Measurements from ENCODE around the gene LINGO3.

LINGO3 gene

GRCh38 chr19:2305452-2306280 is 2.3 kb downstream of the LINGO3 start:
- Histone ChIP-seq H3K9ac (peak overlapping the region in 5 of 11 experiments; percentile 1 to 37 (median 18); a peak in 4 of 22 replicates), H3K36me3 (0 out of 22 replicates have a peak, but pooled peaks cover 0 to 10% (median 0%) of the 10 kb centered on the region in 11 experiments), H4K20me1 (peaks cover 0 to 93% (median 64%) of the 10 kb centered on the region in 11 experiments; a peak in 19 of 22 replicates), H3K27me3 (peaks cover 76 to 100% (median 89%) of the 10 kb centered on the region in 11 experiments), H3K4me2 (peak overlapping the region in 9 of 11 experiments; percentile 39 to 73 (median 68); a peak in 18 of 22 replicates), H3K27ac (no peak overlapping the region), H3K4me3 (no peak overlapping the region), H3K4me1 (peaks cover 21 to 92% (median 78%) of the 10 kb centered on the region in 10 experiments), H3K9me3 (replicated peaks in 1 of 11) (peaks cover 0 to 4% (median 0%) of the 10 kb centered on the region in 11 experiments; a peak in 1 of 22 replicates)
- TF ChIP-seq Cebpa-rat (IDR thresholded peaks at IDR 0.05): no peak

GRCh38 chr19:2303211-2303798 is 4.6 kb downstream of the LINGO3 start:
- Histone ChIP-seq H3K9me3 (replicated peaks in 1 of 11) (peaks cover 0 to 4% (median 0%) of the 10 kb centered on the region in 11 experiments; a peak in 1 of 22 replicates), H3K4me2 (peak overlapping the region; percentile 76 to 90 (median 86)), H3K4me3 (no peak overlapping the region; a peak in 1 of 20 replicates), H4K20me1 (peaks cover 0 to 92% (median 82%) of the 10 kb centered on the region in 11 experiments; a peak in 19 of 22 replicates), H3K4me1 (peaks cover 29 to 93% (median 81%) of the 10 kb centered on the region in 10 experiments), H3K36me3 (0 out of 22 replicates have a peak, but pooled peaks cover 0 to 10% (median 0%) of the 10 kb centered on the region in 11 experiments), H3K27me3 (peaks cover 63 to 88% (median 68%) of the 10 kb centered on the region in 11 experiments), H3K27ac (no peak overlapping the region), H3K9ac (peak overlapping the region in 4 of 11 experiments; percentile 14 to 26 (median 16); a peak in 6 of 22 replicates)
- TF ChIP-seq Cebpa-rat (IDR thresholded peaks at IDR 0.05): no peak

GRCh38 chr19:2302319-2303210 is 5.4 kb downstream of the LINGO3 start:
- Histone ChIP-seq H3K36me3 (peaks cover 0 to 10% (median 0%) of the 10 kb centered on the region in 11 experiments; a peak in 1 of 22 replicates), H3K4me2 (peak overlapping the region; percentile 76 to 90 (median 86)), H3K27me3 (peaks cover 56 to 80% (median 61%) of the 10 kb centered on the region in 11 experiments), H3K9ac (peak overlapping the region in 7 of 11 experiments; percentile 14 to 45 (median 24); a peak in 9 of 22 replicates), H3K27ac (0 out of 22 replicates have a peak overlapping the region, but pooled peaks of 2 of the 11 experiments have one; percentile 2 to 9), H3K9me3 (replicated peaks in 1 of 11) (peaks cover 0 to 4% (median 0%) of the 10 kb centered on the region in 11 experiments; a peak in 1 of 22 replicates), H4K20me1 (peaks cover 0 to 94% (median 86%) of the 10 kb centered on the region in 11 experiments; a peak in 19 of 22 replicates), H3K4me1 (peaks cover 29 to 95% (median 83%) of the 10 kb centered on the region in 10 experiments), H3K4me3 (peak overlapping the region in 6 of 10 experiments; percentile 2 to 47 (median 18); a peak in 8 of 20 replicates)
- no peak for TF ChIP-seq Cebpa-rat (IDR thresholded peaks at IDR 0.05)

GRCh38 chr19:2300533-2300932 is 7.4 kb downstream of the LINGO3 start:
- Histone ChIP-seq H4K20me1 (peaks cover 0 to 92% (median 78%) of the 10 kb centered on the region in 11 experiments; a peak in 19 of 22 replicates), H3K4me3 (no peak overlapping the region), H3K36me3 (peaks cover 0 to 20% (median 8%) of the 10 kb centered on the region in 11 experiments; a peak in 12 of 22 replicates), H3K9ac (peak overlapping the region in 2 of 11 experiments; percentile 9 to 19; a peak in 1 of 22 replicates), H3K27me3 (peaks cover 36 to 60% (median 41%) of the 10 kb centered on the region in 11 experiments), H3K4me2 (peak overlapping the region in 10 of 11 experiments; percentile 33 to 87 (median 80); a peak in 21 of 22 replicates), H3K9me3 (replicated peaks in 1 of 11) (peaks cover 0 to 4% (median 0%) of the 10 kb centered on the region in 11 experiments; a peak in 1 of 22 replicates), H3K4me1 (peaks cover 33 to 93% (median 85%) of the 10 kb centered on the region in 10 experiments), H3K27ac (0 out of 22 replicates have a peak overlapping the region, but pooled peaks of 2 of the 11 experiments have one; percentile 7 to 11)
- TF ChIP-seq Cebpa-rat (IDR thresholded peaks at IDR 0.05): no peak

GRCh38 chr19:2296141-2296540 is 11.8 kb downstream of the LINGO3 start:
- H3K9ac ChIP-seq: peak overlapping the region in 4 of 11 experiments; percentile 15 to 65 (median 28); a peak in 2 of 22 replicates
- H3K9me3 ChIP-seq (replicated peaks in 1 of 11): no peaks in the 10 kb centered on the region
- peaks cover 0 to 29% (median 1%) of the 10 kb centered on the region in 11 experiments; a peak in 9 of 22 replicates for H3K27me3 ChIP-seq
- H3K36me3 ChIP-seq: peaks cover 0 to 51% (median 34%) of the 10 kb centered on the region in 11 experiments; a peak in 17 of 22 replicates
- TF ChIP-seq Cebpa-rat (IDR thresholded peaks at IDR 0.05): no peak
- no peak overlapping the region for H3K4me3 ChIP-seq
- H3K4me1 ChIP-seq: peaks cover 56 to 99% (median 92%) of the 10 kb centered on the region in 10 experiments
- peaks cover 11 to 97% (median 87%) of the 10 kb centered on the region in 11 experiments; a peak in 19 of 22 replicates for H4K20me1 ChIP-seq
- H3K27ac ChIP-seq: no peak overlapping the region
- H3K4me2 ChIP-seq: peak overlapping the region; percentile 95 to 100 (median 98); a peak in 20 of 22 replicates

GRCh38 chr19:2294687-2295335 is 13.1 kb downstream of the LINGO3 start:
- Histone ChIP-seq H3K27me3 (peaks cover 0 to 28% (median 0%) of the 10 kb centered on the region in 11 experiments; a peak in 2 of 22 replicates), H3K4me3 (peak overlapping the region; percentile 38 to 86 (median 54); a peak in 19 of 20 replicates), H3K9me3 (replicated peaks in 1 of 11) (no peaks in the 10 kb centered on the region), H3K4me1 (peaks cover 57 to 96% (median 84%) of the 10 kb centered on the region in 10 experiments), H3K4me2 (peak overlapping the region; percentile 95 to 100 (median 98)), H3K9ac (peak overlapping the region; percentile 53 to 74 (median 68); a peak in 21 of 22 replicates), H3K36me3 (peaks cover 0 to 58% (median 34%) of the 10 kb centered on the region in 11 experiments; a peak in 17 of 22 replicates), H4K20me1 (peaks cover 11 to 91% (median 81%) of the 10 kb centered on the region in 11 experiments; a peak in 19 of 22 replicates), H3K27ac (peak overlapping the region in 9 of 11 experiments; percentile 11 to 75 (median 54); a peak in 14 of 22 replicates)
- TF ChIP-seq Cebpa-rat (IDR thresholded peaks at IDR 0.05): no peak

All from BLaER1 treated with 17β-estradiol and CSF1 and Interleukin-3, amounts not matched to agents 10 nM and 100 nM (cell line).